Measurements from ENCODE around the gene HPN. TPM values are rescaled to one million over a fixed set of nuclear protein-coding genes. Genes with fewer than 3 reads are reported as not detected.

HPN gene
- total and polyA plus RNA-seq, 10 of the 15 experiments (the other 5 are each of a cell fraction or from before 2014, with no cell fraction given): 0.21 to 0.35 TPM; not detected in 8

- no peaks in the 10 kb centered on the region for H3K27me3 ChIP-seq (replicated peaks in 1 of 2; ENCODE audit: control insufficient read depth in 2 of 2, insufficient read depth in 2 of 2, low read length in 1 of 2)
- peaks cover 6% of the 10 kb centered on the region; the same call in 1 of the 2 replicates for H4K20me1 ChIP-seq (ENCODE audit: control insufficient read depth, insufficient read depth)
- no TSS peak for BruUV-seq (replicated peaks)
- ChIA-PET RAD21 (ENCODE audit: unreplicated experiment) (no interaction called here), POLR2A (no interaction called here), CTCF (interaction anchor here (0.7 to 2.0 kb wide), 3 partner anchors 26 to 32 kb away, joined by 3 to 5 read pairs (median 3); no protein-coding TSS in a partner anchor), SMC1A (ENCODE audit: uncharacterized antibody, unreplicated experiment) (no interaction called here)
- ATAC-seq (no peak), FAIRE-seq (no peak), DNase-seq (ENCODE audit: low read depth, low spot score) (no peak)
- in situ Hi-C loops (cut with MboI): no loop called here
- peaks cover 18% of the 10 kb centered on the region for H3K4me1 ChIP-seq (ENCODE audit: control insufficient read depth, insufficient read depth, low read length)
- no peak overlapping the region for H2AFZ ChIP-seq (ENCODE audit: control insufficient read depth, low read depth, low read length)
- no peak overlapping the region for H3K4me3 ChIP-seq
- H3K9ac ChIP-seq (ENCODE audit: control insufficient read depth, insufficient read depth, low read length): no peak overlapping the region
- 95% methylated on average over 8 of the region's 11 CpGs for WGBS (ENCODE audit: insufficient coverage, insufficient replicate concordance, low lambda C conversion rate, missing lambda C conversion rate)
- peaks cover 43% of the 10 kb centered on the region for H3K79me2 ChIP-seq (ENCODE audit: control insufficient read depth, insufficient read depth, low read length)
- no peaks in the 10 kb centered on the region for H3K9me3 ChIP-seq (replicated peaks; ENCODE audit: control insufficient read depth, insufficient read depth, low read length)
- TF ChIP-seq BMI1 (IDR thresholded peaks at IDR 0.05; ENCODE audit: borderline replicate concordance) (no peak), ZNF622 (IDR thresholded peaks at IDR 0.05) (no peak), REST (IDR thresholded peaks at IDR 0.05; ENCODE audit: low read depth, low read length) (no peak), NKRF (conservative IDR thresholded peaks at IDR 0.05) (no peak), RBBP5 (conservative IDR thresholded peaks at IDR 0.05) (no peak), ZNF24 (IDR thresholded peaks at IDR 0.05) (no peak), KDM1A (IDR thresholded peaks at IDR 0.05; ENCODE audit: borderline replicate concordance) (no peak), NR2F1 (conservative IDR thresholded peaks at IDR 0.05) (no peak), CBX5 (IDR thresholded peaks at IDR 0.05; ENCODE audit: low read depth) (no peak), KLF5 (IDR thresholded peaks at IDR 0.05; ENCODE audit: partially characterized antibody) (no peak), POLR2A (IDR thresholded peaks at IDR 0.05; ENCODE audit: low read depth, low read length) (no peak), E2F4 (IDR thresholded peaks at IDR 0.05; ENCODE audit: low read depth, low read length) (no peak), PML (IDR thresholded peaks at IDR 0.05; ENCODE audit: low read length) (no peak), SMAD5 (IDR thresholded peaks at IDR 0.05; ENCODE audit: low read depth) (no peak), DPF2 (IDR thresholded peaks at IDR 0.05) (no peak), IKZF2 (IDR thresholded peaks at IDR 0.05) (no peak), EED (IDR thresholded peaks at IDR 0.05; ENCODE audit: low read depth) (no peak), JUNB (IDR thresholded peaks at IDR 0.05) (no peak)
- no peak overlapping the region for H3K4me2 ChIP-seq (ENCODE audit: control insufficient read depth, insufficient read depth)
- H3K27ac ChIP-seq (ENCODE audit: control insufficient read depth, insufficient read depth): no peak overlapping the region
- H3K36me3 ChIP-seq (ENCODE audit: control insufficient read depth in 2 of 2, insufficient read depth in 2 of 2, low read length in 1 of 2): peaks cover 5 to 16% of the 10 kb centered on the region in 2 experiments; a peak in 3 of 4 replicates
- intact Hi-C loops (cut with micrococcal nuclease; ENCODE audit: unreplicated experiment): no loop called here
Measured at GRCh38 chr19:35005256-35005977, 36.1 kb upstream of the HPN start.
